Ascending aorta (tissue), 2 donors: ENCODE results near the gene FGF13. TPM values are rescaled to one million over a fixed set of nuclear protein-coding genes. Genes with fewer than 3 reads are reported as not detected.

Experiments used
- DNase-seq, 2 donors: peaks; one replicate each; pipeline ENCODE4 v3.0.0-alpha.2; 2019; ENCODE audit warnings: low spot score in 2 of 2
- H3K27ac ChIP-seq, 2 donors: fragments of 200-600 bp; sonication (generic); one replicate each; pipeline ENCODE4 v1.5.1; 2016 to 2017; ENCODE audit warnings: mild to moderate bottlenecking in 1 of 2
- H3K27me3 ChIP-seq: fragments of 200-600 bp; sonication (generic); one replicate; pipeline ENCODE4 v1.5.1; 2017
- H3K36me3 ChIP-seq, 2 donors: fragments of 200-600 bp; sonication (generic); one replicate each; pipeline ENCODE4 v1.5.1; 2016
- H3K4me1 ChIP-seq, 2 donors: fragments of 200-600 bp; sonication (generic); one replicate each; pipeline ENCODE4 v1.5.1; 2016 to 2017; ENCODE audit warnings: mild to moderate bottlenecking in 1 of 2
- H3K4me3 ChIP-seq, 2 donors: fragments of 200-600 bp; sonication (generic); one replicate each; pipeline ENCODE4 v1.5.1; 2016 to 2017; ENCODE audit warnings: mild to moderate bottlenecking in 1 of 2
- H3K9me3 ChIP-seq, 2 donors: fragments of 200-600 bp; sonication (generic); one replicate each; pipeline ENCODE4 v1.5.1; 2016
- intact Hi-C: fragments of 100-400 bp; cut with DNase I; formaldehyde crosslinking; loops from one replicate; pipeline ENCODE4 v1.15.1; 2023
- total RNA-seq: library from RNA; depleted of rRNA; stranded (reverse); fragments of >200 nt; gene quantifications from one replicate; pipeline ENCODE4 v1.1.0, GENCODE V29; 2016
- TF ChIP-seq, protein P1 (sequence below), 3 experiments: fragments of 200-600 bp in 2 of 3; fragments of 450-650 bp in 1 of 3; sonication (generic) in 2 of 3; IDR thresholded peaks; one replicate each; pipeline ENCODE4 v1.5.1; 2016 to 2019; ENCODE audit warnings: antibody characterized with exemption in 3 of 3, mild to moderate bottlenecking in 1 of 3, moderate library complexity in 1 of 3

The FGF13 gene
- 12.7 TPM for total RNA-seq

GRCh38 chrX:138711399-138712347 lies at the start of gene FGF13:
Gene FGF13, minus strand, starts transcription at chrX:138711717. Its CDS starts 714 bp downstream, at chrX:138711003.
- Histone ChIP-seq H3K4me3 (peak within 1 kb of the TSS; percentile 45 to 69), H3K4me1 (no peaks in the 10 kb centered on the region), H3K36me3 (no peaks in the 10 kb centered on the region), H3K9me3 (no peaks in the 10 kb centered on the region), H3K27me3 (no peaks in the 10 kb centered on the region), H3K27ac (peak within 1 kb of the TSS; percentile 68 to 73)
- peak in 1 of 2 donors; percentile 70 for DNase-seq
- TF ChIP-seq, protein P1, sequence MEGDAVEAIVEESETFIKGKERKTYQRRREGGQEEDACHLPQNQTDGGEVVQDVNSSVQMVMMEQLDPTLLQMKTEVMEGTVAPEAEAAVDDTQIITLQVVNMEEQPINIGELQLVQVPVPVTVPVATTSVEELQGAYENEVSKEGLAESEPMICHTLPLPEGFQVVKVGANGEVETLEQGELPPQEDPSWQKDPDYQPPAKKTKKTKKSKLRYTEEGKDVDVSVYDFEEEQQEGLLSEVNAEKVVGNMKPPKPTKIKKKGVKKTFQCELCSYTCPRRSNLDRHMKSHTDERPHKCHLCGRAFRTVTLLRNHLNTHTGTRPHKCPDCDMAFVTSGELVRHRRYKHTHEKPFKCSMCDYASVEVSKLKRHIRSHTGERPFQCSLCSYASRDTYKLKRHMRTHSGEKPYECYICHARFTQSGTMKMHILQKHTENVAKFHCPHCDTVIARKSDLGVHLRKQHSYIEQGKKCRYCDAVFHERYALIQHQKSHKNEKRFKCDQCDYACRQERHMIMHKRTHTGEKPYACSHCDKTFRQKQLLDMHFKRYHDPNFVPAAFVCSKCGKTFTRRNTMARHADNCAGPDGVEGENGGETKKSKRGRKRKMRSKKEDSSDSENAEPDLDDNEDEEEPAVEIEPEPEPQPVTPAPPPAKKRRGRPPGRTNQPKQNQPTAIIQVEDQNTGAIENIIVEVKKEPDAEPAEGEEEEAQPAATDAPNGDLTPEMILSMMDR (IDR thresholded peaks at IDR 0.05), result peak in 1 of 3 experiments; percentile 34
- intact Hi-C loops, result loop anchor here (5.0 kb wide), 1 partner anchor 74 kb away; no protein-coding TSS in a partner anchor

- TF ChIP-seq, protein P1 (IDR thresholded peaks at IDR 0.05), result no peak
- Histone ChIP-seq H3K27ac (no peak overlapping the region), H3K9me3 (no peaks in the 10 kb centered on the region), H3K27me3 (no peaks in the 10 kb centered on the region), H3K36me3 (no peaks in the 10 kb centered on the region), H3K4me3 (no peak overlapping the region), H3K4me1 (no peaks in the 10 kb centered on the region)
- no peak for DNase-seq
- intact Hi-C loops, result no loop called here
Measured at GRCh38 chrX:138759217-138759943, 47.9 kb upstream of the FGF13 start.

- Histone ChIP-seq H3K27ac (no peak overlapping the region), H3K4me1 (no peaks in the 10 kb centered on the region), H3K27me3 (no peaks in the 10 kb centered on the region), H3K4me3 (no peak overlapping the region), H3K36me3 (no peaks in the 10 kb centered on the region), H3K9me3 (no peaks in the 10 kb centered on the region)
- TF ChIP-seq, protein P1 (IDR thresholded peaks at IDR 0.05), result peak in 1 of 3 experiments; percentile 15
- no peak for DNase-seq
- intact Hi-C loops, result no loop called here
Measured at GRCh38 chrX:138756234-138756633, 44.7 kb upstream of the FGF13 start.

- no peaks in the 10 kb centered on the region for H3K27me3 ChIP-seq
- no peaks in the 10 kb centered on the region for H3K9me3 ChIP-seq
- TF ChIP-seq, protein P1 (IDR thresholded peaks at IDR 0.05), result no peak
- no peak overlapping the region for H3K27ac ChIP-seq
- H3K36me3 ChIP-seq, result no peaks in the 10 kb centered on the region
- intact Hi-C loops, result no loop called here
- H3K4me3 ChIP-seq, result no peak overlapping the region
- no peaks in the 10 kb centered on the region for H3K4me1 ChIP-seq
- no peak for DNase-seq
Measured at GRCh38 chrX:138754861-138755260, 43.3 kb upstream of the FGF13 start.

GRCh38 chrX:138748480-138748879 lies 37.0 kb upstream of the FGF13 start:
- Histone ChIP-seq H3K27ac (no peak overlapping the region), H3K4me3 (no peak overlapping the region), H3K27me3 (no peaks in the 10 kb centered on the region), H3K4me1 (no peaks in the 10 kb centered on the region), H3K9me3 (no peaks in the 10 kb centered on the region), H3K36me3 (no peaks in the 10 kb centered on the region)
- TF ChIP-seq, protein P1 (IDR thresholded peaks at IDR 0.05), result peak in 2 of 3 experiments; percentile 46 to 61
- intact Hi-C loops, result no loop called here
- DNase-seq, result no peak
